ENCODE data around the gene PDE2A.

PDE2A gene

DNA sequence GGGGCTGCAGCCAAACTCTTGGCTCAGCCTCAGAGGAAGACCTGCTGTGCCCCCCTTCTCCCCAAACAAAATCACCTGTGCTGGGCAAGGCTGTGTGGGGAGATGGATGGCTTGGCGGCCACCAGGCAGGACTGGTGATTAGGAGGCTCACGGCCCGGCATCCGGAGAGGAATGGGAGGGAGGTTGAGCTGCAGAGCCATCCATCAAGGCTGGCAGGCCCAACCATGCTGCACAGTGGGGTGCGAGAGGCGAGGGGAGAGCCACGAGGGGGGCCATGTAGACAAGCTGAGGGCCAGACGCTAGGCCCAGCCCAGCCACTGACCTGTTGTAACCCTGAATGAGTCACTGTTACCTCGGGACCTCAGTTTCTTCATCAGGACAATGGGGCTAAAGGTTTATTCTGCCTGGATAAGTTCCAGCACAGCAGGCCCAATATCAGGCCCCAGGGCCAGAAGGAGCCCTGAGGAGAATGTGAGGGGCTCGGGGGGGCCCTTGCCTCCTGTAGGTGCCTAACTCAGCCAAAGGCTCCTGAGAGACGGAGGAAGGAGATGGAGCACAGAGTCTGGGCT is 18.2 kb downstream of the PDE2A start:
- no peak for DNase-seq

DNA sequence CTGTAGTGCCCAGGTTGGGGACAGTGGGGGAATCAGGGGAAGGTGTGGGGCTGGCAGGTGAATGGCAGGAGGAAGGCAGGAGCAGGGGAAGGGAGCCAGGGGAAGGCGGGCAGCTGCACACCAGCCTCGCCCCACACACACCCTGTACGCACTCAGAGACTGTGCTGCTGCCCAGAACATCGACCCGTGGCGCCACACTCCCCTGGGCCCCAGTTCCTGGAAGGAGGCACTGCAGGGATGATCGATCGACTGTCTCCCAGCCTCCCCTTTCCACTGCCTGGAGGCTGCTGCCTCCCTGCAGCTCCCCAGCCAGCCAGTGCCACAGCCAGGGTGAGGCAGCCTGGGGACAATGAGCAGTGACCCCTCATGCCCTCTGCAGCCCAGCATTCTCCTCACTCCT is 19.2 kb downstream of the PDE2A start:
- no peak for DNase-seq

DNA sequence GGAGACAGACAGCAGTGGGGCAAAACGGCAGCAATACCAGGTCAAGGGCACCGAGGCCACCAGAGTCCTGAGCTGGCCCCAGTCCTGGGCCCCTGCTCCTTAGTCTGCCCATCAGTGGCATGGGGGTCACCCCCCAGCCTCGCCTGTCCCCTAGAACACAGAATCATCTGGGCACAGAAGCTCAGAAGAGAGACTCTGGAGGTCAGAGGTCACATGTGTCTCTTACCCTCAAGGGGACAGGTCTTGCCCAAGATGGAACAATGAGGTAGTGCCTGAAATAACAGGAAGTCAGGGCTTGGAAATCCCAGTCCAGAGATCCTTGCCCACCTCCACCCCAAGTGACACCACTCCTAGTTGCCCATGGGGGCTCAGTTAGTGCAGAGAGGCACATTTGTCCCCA is 20.6 kb downstream of the PDE2A start:
- no peak for DNase-seq

GRCh38 chr11:72652873-72653630 is 21.2 kb downstream of the PDE2A start:
- no peak for DNase-seq

- no peak for DNase-seq
These were observed 22.1 kb downstream of the PDE2A start for GRCh38 chr11:72652133-72652532.

DNA sequence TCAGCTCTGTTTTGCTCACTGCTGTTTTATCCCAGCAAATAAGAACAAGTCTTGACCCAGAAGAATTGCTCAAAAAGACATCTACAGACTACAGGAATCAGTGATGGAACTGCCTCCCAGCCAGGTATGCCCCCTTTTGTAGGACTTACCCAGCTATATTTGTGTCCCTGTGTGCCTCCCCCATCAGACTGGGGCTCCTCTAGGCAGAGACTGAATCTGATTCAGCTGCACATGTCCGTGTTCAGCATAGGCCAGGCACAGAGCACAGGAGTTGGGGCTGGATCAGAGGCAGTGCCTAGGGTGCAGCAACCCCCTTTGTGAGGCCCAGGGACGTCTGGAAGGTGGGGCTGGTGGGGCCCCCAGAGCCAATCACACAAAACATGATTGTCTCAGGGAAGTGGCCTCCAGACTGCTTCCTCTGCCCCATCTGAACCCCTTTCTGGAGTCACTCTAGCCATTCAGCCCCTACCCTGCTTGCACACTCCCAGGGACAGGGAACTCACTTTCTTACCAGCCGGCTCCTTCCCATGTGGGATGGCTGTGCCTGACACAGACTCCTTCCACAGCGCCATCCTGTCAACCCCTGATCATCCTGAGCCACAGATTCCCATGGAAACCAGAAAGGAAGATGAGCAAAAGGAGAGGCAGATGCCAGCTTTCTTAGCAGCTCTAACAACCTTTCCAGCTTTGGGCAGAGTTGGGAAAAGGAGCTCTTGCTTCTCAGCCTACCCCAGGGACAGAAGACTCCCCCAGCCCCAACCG is 24.8 kb downstream of the PDE2A start:
- DNase-seq = no peak

- no peak for DNase-seq
These were observed 25.7 kb downstream of the PDE2A start for GRCh38 chr11:72648384-72649136.

- DNase-seq = no peak
These were observed 26.3 kb downstream of the PDE2A start for GRCh38 chr11:72647882-72648281.

DNA sequence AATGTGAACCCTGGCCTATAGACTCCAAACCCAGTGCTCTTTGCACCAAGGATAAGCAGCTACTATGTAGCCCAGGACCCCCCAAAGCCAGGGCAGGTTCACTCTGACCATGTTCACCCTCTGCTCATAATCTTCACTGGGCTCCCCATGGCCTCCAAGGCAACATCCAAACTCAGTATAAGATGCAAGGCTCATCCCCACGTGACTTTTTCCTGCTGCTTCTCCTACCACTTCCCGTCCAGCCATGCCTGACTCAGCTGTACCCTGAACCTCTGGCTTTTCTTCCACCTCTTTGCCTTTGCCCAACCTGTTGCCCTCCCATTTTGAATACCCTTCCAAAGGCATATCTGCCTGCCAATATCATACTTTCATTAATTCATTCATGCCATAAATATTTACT is 27.8 kb downstream of the PDE2A start:
- DNase-seq = no peak

DNA sequence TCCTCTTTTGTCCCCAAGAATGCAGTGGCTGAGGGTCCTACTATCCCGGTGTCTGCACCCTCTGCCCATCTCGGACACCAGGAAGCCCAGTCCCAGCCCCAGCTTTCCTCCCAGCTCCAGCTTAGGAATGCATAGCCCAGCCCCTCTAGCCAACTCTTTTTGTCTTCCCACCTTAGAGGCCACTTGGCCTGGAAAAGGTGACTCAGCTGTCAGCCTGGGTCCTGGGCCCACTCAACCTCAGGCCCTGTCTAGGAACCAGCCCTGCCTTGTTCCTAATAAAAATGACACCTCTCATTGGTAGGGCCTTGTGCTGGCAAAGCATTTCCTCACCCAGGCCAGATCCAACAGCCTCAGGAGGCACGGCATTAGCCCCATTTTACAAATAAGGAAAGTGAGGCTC is 28.2 kb downstream of the PDE2A start:
- DNase-seq = no peak

DNA sequence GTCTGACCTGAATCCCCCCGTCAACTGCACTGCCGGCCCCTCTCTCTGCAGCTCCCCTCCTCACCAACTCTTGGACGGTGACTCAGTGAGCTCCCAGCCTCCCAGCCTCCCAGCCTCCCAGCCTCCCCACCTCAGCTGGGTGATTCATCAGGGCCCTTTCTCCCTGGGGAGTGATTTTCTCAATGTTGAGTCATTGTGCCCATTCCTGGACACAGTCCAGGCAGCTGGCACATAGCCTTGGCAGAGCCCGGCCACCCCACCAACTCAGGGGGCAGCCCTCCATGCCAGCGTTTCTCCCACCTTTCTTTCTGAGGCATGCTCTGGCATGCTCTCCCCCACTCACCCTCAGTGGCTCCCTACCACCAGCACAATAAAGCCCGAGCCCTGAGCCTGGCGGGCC is 30.7 kb downstream of the PDE2A start:
- DNase-seq = peak in 1 of 2 experiments; percentile 35

DNA sequence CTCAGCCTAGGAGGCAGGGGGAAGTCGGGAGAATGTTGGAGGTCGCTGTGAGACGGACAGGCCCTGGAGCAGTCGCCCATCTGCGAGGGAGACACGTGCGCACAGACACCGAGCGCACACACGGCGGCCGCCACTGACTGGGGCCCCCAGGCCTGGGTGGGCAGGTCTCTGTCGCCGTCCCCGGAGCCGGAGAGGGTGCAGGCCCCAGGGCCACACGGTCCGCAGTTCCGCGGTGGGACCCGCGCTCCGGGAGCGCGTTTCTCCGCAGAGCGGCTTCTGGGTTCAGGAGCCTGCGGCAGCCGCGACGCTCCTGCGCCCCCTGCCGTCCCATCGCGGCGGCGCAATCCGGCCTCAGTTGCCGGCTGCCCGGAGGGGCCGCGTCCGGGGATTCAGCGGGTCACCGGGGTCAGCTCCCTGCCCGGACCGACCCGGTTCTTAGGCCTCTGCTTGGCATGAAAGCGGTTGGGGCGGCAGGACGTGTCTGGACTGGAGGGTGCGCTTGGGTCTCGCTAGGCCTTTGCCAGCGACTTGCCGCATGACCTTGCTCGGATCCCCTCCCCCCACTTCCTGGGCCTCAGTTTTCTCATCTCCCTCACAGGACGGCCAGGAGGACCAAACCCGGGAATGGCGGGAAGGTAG is 31.2 kb downstream of the PDE2A start:
- peak in 1 of 2 experiments; percentile 65 for DNase-seq

DNA sequence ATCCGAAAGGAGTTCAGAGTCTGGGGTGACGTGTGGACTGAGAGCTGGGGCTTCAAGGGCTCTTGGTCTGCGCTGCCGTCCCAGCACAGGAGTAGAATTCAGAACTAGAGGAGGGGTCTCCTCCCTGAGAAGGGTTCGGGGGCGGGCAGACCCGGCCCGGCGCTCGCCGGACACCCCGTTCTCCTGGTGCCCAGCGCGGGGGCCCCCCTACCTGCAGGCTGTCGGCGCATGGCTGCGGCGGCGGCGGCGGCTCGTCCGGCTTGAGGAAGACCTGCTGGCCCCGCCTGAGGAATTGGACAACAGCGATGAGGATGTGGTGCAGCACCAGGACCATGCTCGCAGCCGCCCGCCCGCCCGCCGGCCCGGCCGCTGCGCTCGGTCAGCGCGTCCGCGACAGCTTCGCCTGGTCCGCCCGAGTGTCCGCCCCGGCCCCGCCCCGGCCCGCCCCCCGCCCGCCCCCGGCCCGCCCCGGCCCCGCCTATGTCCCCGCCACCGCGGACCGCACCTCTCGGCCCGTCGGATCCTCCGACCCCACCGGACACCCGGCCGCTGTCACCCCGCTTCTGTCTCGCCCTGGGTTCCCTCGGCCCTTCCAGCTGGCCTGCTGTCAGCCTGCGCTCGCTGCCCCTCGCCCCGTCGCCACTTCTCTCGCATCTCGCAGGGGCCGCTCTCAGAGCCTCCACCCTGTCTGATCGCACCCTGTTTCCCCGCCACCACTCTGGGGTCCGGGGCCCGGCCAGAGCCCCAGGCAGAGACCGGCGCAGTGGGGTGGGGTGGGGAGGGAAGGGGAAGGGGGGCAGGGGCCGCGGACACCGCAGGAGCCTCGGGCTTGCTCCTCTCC is 32.0 kb downstream of the PDE2A start:
- no peak for DNase-seq

GRCh38 chr11:72641522-72642042 is 32.6 kb downstream of the PDE2A start:
- DNase-seq = no peak

DNA sequence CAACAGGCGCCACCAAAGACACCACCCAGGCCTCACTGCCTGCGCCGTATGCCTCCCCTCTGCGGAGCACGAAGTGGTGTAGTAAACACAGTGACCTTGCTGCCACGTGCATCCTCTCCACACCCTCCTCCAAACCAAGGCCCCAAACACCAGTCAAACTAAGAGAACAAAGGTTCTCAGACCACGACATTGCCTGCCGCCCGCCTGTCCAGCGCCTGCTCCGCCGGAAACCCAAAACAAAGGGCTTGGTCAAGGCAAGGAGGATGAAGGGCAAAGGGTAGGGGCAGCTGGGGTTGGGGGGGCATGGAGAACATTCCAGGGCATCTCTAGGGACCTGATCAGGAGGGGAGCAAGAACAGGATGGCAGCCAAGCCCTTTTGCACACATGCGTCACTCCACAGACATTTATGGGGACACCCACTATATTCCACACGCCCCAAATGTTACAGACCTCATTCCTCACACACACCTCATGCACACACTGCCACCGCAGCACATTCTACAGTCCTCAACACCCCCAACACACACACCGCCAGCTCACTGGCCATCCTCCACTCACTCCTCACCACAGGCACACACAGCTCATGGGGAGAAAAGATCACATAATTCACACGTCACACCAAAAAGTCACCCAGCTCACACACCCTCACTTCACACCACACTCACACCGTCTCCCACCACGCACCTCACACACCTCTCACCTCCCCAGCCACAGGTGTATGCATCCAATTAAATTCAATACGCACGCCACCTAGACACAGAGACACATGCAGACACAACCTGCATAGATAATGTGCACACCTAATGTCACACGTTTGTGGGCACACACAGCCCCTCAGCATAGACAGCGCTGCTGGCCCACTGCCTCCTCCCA is 34.5 kb downstream of the PDE2A start:
- DNase-seq = no peak

DNA sequence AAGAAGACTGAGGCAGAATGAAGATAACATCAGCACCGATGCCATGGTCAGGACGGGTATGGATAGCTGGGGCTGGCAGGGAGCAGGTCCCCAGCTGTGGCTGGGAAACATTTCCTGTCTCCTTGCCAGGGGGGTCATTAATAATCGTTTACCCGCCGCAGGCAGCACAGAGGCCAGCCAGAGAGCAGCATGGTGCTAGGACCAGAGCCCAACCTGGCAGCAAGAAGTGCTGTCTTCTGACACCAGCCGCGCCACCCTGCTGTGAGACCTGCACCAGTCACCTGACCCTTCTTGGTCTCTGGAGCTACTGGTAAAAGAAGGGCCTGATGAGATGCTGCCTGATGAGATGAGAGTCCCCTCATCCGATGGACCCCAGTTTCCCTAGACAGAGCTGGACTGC is 36.3 kb downstream of the PDE2A start:
- DNase-seq = peak; percentile 50 to 90

DNA sequence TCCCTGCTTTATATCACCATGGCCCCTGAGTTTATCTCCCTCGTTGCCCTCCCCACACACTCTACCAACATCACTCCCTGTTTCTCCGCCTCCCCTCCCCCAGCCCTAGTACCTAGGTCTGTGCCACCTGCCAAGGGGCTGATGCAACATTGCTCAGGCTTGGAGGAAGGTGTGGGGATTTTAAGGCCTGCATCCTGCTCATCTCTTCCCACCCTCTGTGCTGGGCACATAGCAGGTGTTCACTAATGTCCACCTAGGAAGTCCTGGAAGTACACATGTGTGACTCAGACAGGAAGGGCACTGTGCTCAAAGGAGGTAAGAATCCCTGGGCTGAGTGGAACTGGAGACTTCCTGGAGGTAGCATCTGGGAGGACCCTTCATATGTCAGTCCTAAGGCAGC is 37.0 kb downstream of the PDE2A start:
- no peak for DNase-seq

DNA sequence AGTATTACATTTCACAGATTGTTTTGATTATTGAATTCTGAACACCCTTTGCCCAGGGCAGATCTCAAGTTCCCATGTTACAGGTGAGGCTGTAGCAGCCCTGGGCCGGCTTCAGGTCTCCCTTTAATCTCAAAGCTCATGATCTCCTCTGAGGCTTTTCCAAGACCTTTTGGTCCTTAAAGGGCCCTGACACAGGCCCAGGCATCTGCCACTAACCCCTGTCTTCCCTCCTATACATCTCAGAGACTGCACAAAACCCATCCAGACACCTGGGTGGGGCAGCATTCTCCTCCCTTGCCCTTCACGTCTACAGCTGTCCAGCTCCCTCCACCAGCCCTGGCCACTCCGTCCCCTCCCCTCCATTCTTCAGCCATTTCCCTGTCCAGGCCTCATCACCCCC is 37.8 kb downstream of the PDE2A start:
- no peak for DNase-seq

DNA sequence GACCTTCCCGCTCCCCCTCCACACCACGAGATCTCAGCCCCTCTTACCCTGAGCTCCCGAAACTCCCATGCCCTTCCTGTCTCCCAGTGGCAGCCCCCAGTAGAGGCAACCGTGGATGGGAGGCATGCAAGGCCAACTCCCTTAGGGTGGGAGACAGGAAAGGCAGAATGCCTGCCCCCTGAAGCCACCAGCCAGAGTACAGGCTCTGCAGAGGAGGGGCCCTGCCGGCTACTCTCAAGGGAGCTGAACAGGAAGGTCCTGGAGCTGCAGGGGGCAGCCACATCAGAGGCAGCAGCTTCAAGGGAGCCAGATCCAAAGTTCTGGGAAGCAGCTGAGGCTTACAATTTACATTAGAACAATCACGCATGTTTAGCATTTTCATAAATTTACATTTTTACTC is 38.3 kb downstream of the PDE2A start:
- DNase-seq = no peak

DNA sequence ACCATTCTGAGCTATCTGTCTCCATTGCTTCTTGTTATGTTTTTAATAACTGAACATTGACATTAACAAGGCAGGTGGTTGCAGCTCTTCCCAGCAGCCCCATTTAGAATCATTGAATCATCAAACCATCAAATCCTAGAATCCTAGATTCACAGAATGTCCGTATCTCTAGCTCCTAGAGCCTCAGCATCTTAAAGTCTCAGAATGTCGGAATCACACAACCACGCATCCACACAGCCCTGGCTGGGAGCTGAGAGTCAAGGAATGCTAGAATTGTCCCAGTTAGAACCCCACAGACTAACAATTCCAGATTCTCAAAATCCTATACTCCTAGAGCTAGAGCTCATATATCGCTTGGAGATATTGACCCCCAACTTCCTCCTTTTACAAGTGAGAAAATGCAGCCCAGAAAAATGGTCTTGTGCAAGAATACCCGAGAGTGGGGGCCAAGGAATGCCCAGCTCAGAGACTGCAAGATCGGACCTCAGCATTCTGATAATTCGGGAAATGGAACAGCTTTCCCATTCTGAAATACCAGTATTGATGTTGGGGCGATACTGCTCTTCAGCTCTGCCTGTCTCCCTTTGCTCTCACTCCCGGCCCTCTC is 38.8 kb downstream of the PDE2A start:
- DNase-seq = no peak
